Parathyroid adenoma (tissue), 2 donors: ENCODE data around the gene GALNT9.
A peak's percentile ranks its signal among the peaks of the same experiment; 100 is the strongest.

Experiments
- H2AFZ ChIP-seq: fragments of 300-600 bp; sonication (generic); one replicate; pipeline ENCODE4 v1.7.0; 2017; ENCODE audit warnings: antibody characterized with exemption, mild to moderate bottlenecking
- H3K27ac ChIP-seq: fragments of 300-600 bp; sonication (generic); one replicate; pipeline ENCODE4 v1.7.0; 2017
- H3K27me3 ChIP-seq: fragments of 300-600 bp; sonication (generic); one replicate; pipeline ENCODE4 v1.7.0; 2017; ENCODE audit warnings: low read length; ENCODE audit not compliant: control insufficient read depth, insufficient read depth
- H3K36me3 ChIP-seq: fragments of 300-600 bp; sonication (generic); one replicate; pipeline ENCODE4 v1.7.0; 2017; ENCODE audit warnings: low read length; ENCODE audit not compliant: control insufficient read depth, insufficient read depth
- H3K4me1 ChIP-seq: fragments of 300-600 bp; sonication (generic); one replicate; pipeline ENCODE4 v1.7.0; 2017; ENCODE audit warnings: control low read depth
- H3K4me2 ChIP-seq: fragments of 300-600 bp; sonication (generic); one replicate; pipeline ENCODE4 v1.7.0; 2017; ENCODE audit warnings: low read length
- H3K4me3 ChIP-seq: fragments of 300-600 bp; sonication (generic); one replicate; pipeline ENCODE4 v1.7.0; 2017; ENCODE audit warnings: low read depth, low read length
- H3K79me2 ChIP-seq: fragments of 300-600 bp; sonication (generic); one replicate; pipeline ENCODE4 v1.7.0; 2017; ENCODE audit warnings: control low read depth
- H3K9ac ChIP-seq: fragments of 300-600 bp; sonication (generic); one replicate; pipeline ENCODE4 v1.7.0; 2017; ENCODE audit warnings: mild to moderate bottlenecking
- H3K9me3 ChIP-seq: fragments of 300-600 bp; sonication (generic); one replicate; pipeline ENCODE4 v1.7.0; 2017; ENCODE audit warnings: low read length; ENCODE audit not compliant: control insufficient read depth
- CTCF ChIP-seq: fragments of 300-600 bp; sonication (generic); IDR thresholded peaks from one replicate; pipeline ENCODE4 v1.7.0; 2017; ENCODE audit warnings: antibody characterized with exemption, mild to moderate bottlenecking
- donor health status: primary hyperparathyroidism.

GALNT9 gene

GRCh38 chr12:132366341-132366861, 37.0 kb upstream of the GALNT9 start:
- H3K4me3 ChIP-seq: no peak overlapping the region
- H3K27me3 ChIP-seq: no peaks in the 10 kb centered on the region
- no peak overlapping the region for H3K9ac ChIP-seq
- no peaks in the 10 kb centered on the region for H3K36me3 ChIP-seq
- H3K4me2 ChIP-seq: no peak overlapping the region
- peak overlapping the region; percentile 97 for H3K27ac ChIP-seq
- H3K9me3 ChIP-seq: no peaks in the 10 kb centered on the region
- TF ChIP-seq CTCF: no peak
- H3K4me1 ChIP-seq: peaks cover 33% of the 10 kb centered on the region
- no peaks in the 10 kb centered on the region for H3K79me2 ChIP-seq
- H2AFZ ChIP-seq: peak overlapping the region; percentile 85

- H3K36me3 ChIP-seq: no peaks in the 10 kb centered on the region
- H3K79me2 ChIP-seq: no peaks in the 10 kb centered on the region
- no peak overlapping the region for H3K4me2 ChIP-seq
- no peaks in the 10 kb centered on the region for H3K9me3 ChIP-seq
- H3K27ac ChIP-seq: peak overlapping the region; percentile 93
- H3K4me3 ChIP-seq: no peak overlapping the region
- no peaks in the 10 kb centered on the region for H3K27me3 ChIP-seq
- H3K4me1 ChIP-seq: peaks cover 33% of the 10 kb centered on the region
- no peak for TF ChIP-seq CTCF
- no peak overlapping the region for H3K9ac ChIP-seq
- H2AFZ ChIP-seq: peak overlapping the region; percentile 87
Observed at GRCh38 chr12:132365226-132365625, 35.8 kb upstream of the GALNT9 start.

GRCh38 chr12:132364348-132364902, 35.0 kb upstream of the GALNT9 start:
- Histone ChIP-seq H3K36me3 (no peaks in the 10 kb centered on the region), H3K4me3 (no peak overlapping the region), H3K27me3 (no peaks in the 10 kb centered on the region), H3K4me2 (peak overlapping the region; percentile 42), H2AFZ (peak overlapping the region; percentile 83), H3K79me2 (no peaks in the 10 kb centered on the region), H3K27ac (peak overlapping the region; percentile 93), H3K4me1 (peaks cover 33% of the 10 kb centered on the region), H3K9ac (no peak overlapping the region), H3K9me3 (no peaks in the 10 kb centered on the region)
- peak; percentile 35 for TF ChIP-seq CTCF

GRCh38 chr12:132363661-132364347, 34.4 kb upstream of the GALNT9 start:
- Histone ChIP-seq H3K79me2 (no peaks in the 10 kb centered on the region), H3K9ac (no peak overlapping the region), H2AFZ (peak overlapping the region; percentile 83), H3K9me3 (no peaks in the 10 kb centered on the region), H3K27ac (peak overlapping the region; percentile 93), H3K4me3 (no peak overlapping the region), H3K27me3 (no peaks in the 10 kb centered on the region), H3K4me1 (peaks cover 33% of the 10 kb centered on the region), H3K4me2 (peak overlapping the region; percentile 42), H3K36me3 (no peaks in the 10 kb centered on the region)
- TF ChIP-seq CTCF: no peak
